Activated T-cell treated with anti-CD3 and anti-CD28 coated beads for 4 hours (primary cell): Measurements from ENCODE around the gene TRAPPC2L.

Source experiments
- DNase-seq: peaks from one replicate; pipeline ENCODE4 v3.0.0-alpha.2; 2020

The TRAPPC2L gene

DNA sequence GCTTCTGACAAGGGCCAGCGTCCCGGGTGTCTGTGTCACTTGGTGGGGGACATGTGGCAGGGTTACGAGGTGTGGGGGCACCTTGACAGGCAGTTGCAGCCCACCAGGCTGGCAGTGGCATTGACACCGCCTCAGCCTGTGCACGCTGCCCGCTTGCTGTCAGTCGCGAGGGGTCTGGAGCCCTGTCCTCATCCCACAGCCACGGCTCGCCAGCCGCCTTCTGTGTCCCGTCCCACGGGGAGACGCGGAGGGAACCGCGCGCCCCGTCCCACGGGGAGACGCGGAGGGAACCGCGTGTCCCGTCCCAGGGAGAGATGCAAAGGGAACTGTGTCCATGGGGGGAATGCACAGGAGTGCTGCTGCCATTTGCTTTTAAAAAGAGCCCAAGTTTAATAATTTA, 6.0 kb downstream of the TRAPPC2L start:
- no peak for DNase-seq

DNA sequence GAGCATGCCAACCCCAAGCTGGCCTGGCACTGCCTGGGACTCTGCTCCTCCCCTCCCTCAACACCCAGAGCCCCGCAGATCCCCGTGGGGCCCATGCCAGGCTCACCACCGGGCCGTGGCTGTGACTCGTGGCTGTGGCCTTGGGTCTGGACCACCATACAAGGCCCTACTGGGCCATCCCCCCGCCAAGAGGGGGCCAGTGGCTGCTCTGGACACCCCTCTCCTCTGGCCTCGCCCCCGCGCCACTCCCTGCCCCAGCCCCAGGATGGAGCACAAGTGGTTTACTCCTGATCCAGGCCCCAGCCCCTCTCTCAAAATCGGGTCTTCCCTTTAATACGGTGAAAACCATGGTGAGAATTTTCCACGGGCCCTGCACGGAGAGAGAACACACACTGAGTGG, 6.5 kb downstream of the TRAPPC2L start:
- no peak for DNase-seq

DNA sequence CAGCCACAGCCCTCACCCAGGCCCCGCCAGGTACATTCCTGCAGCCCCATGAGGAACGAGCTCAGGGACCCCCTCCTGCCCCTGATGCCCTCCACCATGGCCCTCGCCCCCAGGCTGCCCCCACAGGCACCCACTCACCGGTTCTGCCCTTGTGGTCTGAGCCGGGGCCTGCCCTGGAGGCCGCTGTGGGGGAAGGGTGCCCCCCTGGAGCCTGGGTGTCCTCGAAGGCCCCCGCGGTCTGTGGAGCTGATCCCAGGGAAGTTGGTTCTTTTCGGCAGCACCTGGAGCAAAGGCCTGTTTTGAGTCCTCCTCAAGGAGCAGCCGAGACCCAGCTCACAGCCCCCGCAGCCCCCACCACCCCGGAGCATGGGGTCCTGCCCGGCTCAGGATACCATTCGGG, 7.2 kb downstream of the TRAPPC2L start:
- DNase-seq, result no peak

DNA sequence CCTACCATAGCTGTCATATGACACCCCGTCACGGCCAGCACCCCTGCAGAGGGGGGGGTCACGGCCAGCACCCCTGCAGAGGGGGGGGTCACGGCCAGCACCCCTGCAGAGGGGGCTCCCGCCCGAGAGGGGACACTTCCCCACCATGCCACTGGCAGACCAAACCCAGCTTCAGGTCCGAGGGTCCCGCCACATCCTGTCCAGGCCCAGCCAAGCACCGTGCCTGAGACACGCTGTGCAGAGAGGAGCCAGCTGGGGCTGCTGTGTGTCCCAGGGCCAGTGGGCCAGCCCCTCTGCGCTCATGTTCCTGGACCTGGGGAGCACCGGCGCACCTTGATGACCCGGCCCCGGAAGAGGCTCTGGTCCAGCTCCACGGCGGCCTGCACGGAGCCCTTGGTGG, 7.6 kb downstream of the TRAPPC2L start:
- no peak for DNase-seq

DNA sequence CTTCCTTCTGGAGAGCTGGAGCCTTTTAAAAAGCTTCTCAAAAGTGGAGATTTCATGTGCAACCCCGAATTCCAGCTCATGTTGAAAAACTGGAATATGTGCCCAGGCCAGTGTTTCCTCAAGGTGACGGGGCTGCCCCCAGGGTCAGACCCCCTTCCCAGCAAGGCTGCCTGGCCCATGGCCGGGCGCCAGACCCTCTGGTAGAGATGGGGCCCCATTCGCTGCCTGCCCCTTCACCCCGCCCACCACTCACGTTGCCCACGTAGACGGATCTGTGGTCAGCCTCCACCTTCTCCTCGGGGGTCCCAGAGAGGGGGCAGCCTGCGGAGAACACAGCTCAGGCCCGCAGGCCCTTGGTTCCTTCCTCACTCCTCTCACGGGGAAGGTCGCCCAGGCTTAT, 8.4 kb downstream of the TRAPPC2L start:
- no peak for DNase-seq

DNA sequence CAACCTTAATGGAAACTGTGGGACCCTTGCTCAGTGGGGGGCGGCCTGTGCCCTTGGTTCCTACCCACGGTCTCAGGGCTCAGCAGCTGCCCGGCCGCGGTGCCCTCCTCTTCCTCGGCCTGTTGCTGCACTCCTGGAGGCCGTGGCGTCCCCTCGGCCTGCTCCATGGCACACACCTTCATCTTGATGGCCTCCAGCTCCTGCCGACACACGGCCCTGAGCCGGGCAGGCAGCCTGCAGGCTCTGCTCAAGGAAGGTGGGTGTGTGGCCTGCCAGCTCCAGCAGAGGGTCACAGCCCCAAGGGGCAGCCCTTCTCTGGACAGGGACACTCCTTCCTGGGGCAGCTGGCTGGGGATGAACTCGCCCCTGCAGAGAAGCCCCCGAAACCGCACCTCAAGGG, 8.8 kb downstream of the TRAPPC2L start:
- no peak for DNase-seq

DNA sequence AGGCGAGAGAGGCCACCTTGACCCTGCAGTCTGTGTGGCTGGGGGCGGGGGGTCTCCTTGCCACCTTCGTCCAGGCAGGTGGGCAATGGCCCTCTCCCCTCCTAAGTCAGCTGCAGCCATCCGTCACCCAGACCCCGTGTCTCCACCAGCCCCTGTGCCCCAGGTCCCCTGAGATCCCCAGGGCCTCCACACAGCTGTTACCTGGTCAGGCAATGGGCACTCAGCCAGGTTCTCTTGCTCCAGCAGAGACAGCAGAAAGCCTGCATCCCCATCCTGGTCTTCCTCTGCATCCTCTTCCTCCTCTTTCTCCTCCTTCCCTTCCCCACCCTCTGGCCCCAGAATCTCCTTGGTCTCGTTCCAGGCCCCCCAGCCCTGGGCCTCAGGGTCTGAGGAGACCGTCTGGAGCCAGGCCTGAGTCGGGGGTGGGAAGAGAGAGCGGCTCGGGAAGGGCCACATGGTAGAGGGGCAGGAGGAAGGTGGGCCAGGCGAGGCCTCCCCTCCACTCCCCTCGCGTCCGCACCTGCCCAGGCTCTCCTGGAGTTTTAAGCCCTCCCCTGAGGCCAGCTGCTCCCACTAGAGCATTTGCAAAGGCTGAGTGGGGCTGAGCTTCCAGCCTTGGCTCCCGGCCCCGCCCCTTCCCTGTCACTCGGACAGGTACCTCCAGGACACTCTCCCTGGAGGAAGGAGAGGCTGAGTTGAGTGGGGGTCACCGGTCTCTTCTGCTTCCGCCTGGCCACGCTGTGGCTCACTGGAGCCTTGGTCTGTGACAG, 9.4 kb downstream of the TRAPPC2L start, which contains the start of gene PABPN1L:
PABPN1L (minus strand) TSS at position 510 of the 770 bp plus-strand sequence; CDS start at position 456, 54 bp downstream.
- no peak for DNase-seq

DNA sequence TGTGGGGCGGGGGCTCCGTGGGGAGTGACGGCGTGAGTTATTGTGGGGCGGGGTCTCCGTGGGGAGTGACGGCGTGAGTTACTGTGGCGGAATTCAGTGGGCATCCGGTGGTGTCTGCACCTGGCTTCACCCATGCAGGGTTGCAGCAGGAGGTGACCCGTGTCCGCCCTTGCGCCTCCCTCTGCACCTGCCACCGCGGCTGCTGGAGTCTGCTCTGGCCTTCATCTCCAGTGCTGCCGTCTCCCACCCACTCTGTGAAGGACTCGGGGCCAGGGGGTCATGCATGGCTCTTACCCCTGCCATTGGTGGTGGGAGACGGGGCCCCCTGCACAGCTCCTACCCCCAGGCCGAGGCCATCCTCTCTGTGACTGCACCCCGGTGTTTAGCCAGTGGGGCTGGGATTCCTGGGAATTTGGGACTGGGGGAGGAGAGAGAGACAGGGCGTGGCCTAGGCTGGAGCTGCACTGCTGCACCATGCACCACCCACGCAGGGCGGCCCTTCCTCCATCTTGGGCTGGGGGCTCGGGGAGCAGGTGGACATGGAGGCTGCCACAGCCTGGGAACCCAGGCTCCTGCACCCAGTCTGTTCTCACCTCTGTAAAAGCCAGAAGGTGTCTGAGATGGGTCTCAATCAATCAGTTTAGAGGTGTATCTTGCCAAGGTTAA, 10.8 kb downstream of the TRAPPC2L start:
- no peak for DNase-seq

DNA sequence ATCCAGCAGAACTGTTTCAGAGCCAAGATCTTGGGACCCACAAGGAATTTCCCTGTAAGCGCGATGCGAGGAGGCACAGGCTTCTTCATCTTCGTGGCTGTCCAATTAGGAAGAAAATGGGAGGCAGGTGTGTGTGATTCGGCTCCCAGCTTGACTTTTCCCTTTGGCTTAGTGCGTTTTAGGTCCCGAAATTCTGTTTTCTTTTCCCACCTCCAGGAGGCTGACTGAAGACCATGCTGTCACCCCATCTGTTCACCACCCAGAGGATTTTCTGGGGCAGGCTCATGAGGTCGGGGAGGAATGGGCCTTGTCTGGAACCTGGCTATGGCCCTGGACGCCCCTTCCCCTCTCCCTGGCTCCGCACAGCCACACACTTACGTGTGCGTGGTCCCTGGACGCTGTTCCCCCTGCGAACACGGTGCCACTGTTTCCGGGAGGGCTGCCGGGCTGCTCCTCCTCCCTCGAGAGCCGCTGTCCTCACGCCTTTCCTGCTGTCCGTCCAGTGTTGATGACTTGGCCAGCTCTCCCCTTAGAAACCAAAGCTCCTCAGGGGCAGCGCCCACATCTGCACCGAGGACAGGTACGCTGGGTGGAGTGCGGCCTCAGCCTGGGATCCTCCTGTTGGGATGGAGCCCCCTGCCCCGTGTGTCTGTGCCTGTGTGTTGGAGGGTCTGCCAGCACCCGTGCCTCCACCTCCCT, 12.2 kb downstream of the TRAPPC2L start:
- no peak for DNase-seq

DNA sequence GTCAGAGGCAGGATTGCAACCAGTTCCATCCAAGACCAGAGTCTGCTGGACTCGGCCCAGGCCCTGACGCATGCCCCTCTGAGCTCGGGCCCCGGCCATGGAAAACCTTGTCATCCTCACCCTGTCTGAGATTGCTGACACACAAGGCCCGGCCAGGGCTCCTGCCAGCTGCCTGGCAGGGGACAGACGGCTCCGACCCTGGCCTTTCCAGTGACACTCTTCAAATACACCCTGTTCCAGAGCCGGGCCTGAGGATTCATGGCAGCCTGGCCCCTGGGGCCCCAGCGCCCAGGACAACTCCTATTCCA, 12.7 kb downstream of the TRAPPC2L start:
- no peak for DNase-seq

DNA sequence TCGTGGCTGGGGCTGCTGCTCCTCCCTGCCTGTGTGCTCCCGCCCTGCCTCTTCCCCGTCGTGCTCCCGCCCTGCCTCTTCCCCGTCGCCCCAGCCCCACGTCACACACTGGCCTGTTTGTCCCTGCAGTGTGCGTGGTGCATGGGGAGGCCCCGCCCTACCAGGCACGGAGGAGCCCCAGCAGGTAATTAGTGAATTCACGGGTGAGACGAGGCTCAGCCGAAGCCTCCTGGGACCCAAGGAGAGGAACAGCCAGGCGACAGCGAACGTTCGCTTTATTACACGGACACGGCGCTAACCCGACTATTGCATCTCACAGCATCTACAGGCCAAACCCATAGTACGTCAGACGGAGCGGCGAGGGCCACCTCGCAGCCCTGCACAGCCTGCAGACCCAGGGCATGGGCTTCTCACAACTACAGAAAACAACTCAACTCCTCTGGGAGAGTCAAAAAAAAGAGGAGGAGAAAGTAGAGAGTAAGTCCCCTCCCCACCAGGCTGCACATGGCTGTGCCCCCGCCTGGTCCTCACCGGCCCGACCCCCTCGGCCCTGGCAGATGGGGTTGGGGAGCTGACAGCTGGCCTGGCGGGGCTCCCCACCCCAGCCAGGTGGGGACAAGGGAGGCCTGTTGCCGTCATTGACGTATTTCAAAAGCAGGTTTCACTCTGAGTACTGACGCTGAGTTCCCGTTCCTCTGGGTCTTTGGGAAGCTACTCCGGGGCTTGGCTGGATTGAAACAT, 13.9 kb downstream of the TRAPPC2L start:
- no peak for DNase-seq

DNA sequence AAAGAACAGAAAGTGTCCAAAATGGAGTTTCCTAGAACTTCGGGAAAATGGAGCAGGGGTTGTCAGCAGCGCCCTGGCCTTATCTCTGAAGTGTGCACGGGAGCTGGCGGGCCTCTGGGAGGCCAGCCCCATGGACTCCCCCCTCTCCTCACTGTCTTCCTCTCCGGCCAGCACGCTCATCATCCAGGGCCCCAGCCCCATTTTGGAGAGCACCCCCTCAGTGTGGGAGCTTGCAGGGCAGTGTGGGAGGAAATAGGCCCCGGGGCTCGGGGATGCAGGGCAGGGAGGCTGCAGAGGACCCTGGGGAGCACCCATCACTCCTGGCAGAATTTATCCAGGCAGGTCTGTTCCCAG, 14.4 kb downstream of the TRAPPC2L start:
- DNase-seq, result no peak

DNA sequence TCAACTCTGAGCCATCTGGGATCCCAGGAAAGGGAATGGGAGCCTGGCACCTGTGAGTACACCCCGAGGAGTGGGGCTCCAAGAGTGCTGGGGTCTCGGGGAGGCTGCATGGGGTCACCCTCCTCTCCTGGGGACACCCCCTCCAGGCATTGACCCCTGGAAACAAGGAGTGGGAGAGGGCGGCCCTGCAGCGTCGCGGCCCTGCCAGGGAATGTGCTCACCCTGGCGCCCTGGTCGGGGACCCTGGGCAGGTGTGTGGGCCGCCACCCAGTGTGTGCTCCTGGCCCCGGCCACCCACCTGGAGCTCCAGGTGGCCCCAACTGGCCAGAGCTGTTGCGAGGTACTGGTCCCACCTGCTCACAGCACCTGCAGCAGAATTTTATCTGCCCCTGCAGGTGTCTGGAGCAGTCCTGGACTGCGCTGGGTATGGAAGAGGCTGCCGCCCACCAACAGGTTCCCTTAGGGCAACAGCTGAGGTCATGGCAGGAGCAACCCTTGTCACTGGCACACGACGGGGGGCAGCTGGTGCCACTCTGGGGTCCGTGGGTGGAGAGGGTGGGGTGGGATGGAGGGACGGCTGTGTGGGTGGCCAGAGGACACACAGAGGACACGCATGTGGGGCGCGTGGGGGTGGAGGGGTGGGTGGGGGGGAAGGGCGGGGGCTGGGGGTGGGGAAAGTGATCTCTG, 14.9 kb downstream of the TRAPPC2L start:
- DNase-seq, result no peak

DNA sequence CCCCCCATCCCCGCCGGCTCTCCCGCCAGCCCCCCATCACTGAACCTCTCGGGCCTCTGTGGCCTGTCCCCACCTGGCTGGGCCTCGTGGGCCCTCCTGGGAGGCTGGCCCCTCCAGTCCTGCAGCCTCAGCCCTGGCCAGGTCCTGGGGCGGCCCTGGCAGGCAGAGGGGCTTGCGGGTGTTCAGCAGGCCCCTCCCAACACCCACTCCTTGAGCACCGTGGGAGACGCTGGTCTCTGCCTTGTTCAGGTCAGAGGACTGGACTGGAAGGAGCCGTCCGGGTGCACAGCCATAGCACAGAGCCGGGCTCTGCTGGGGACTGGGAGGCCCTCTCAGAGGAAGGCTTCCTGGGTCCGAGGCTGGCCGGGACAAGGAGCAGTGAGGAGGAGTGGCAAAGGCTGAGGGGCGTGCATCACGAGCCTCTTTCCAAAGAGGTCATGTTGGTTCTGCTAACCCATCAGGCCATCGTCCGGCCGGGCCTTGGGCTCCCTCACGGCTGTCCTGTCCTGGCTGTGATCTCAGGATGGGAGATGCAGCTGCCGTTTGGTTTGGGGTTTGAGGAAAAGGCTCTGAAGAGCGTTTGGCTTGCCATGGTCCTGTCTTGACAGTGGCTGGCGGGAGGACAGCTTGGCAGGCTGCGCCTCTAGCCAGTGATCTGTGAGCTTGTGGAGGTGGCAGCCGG, 15.9 kb downstream of the TRAPPC2L start:
- DNase-seq, result no peak

DNA sequence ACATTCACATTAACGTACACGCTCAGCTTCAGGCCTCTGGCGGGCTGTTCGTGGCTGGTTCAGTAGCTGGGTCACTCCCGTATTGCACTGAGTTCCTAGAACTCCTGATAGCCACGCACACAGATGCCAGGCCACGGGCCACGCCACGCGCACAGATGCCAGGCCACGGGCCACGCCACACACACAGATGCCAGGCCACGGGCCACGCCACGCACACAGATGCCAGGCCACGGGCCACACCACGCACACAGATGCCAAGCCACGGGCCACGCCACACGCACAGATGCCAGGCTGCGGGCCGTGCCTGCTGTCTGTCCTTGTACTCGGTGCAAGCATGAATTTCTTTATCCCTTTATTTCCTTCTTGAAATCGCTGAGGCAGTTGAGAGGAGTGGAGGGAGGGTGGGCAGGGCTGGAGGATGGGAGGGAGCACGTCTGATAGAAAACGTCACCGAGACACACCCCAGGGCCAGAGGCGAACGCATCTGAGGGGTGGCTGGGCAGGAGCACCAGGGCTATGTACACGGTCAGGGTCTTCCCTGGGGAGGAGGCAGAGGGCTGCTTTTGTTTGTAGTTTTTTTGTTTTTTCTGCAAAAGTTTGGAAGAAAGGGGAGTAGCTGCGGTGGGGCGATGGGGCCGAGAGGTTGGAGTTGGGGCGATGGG, 18.1 kb downstream of the TRAPPC2L start:
- no peak for DNase-seq

DNA sequence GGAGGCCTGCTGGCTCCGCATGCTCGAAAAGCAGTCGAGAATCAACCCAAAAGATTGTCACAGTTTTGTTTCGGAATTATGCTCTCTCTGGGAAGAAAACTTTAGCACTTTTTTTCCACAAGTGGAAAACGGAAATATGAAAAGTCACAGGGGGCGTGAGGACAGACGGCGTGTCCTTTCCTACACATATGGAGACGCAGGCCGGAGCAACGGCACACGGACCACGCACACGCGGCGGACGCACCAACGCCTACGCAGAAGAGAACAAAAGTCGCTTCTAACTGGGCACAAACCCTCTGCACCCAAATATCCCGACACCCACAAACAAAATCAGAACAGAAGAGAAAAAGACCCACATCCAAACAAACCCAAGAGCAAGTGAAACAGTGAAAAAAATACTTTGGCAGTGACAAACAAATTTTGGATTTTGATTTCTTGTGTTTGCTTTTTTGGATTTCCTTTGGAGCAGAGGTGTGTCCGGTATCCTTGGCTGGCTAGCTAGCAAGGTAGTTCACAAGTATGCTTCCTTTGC, 18.8 kb downstream of the TRAPPC2L start:
- no peak for DNase-seq

DNA sequence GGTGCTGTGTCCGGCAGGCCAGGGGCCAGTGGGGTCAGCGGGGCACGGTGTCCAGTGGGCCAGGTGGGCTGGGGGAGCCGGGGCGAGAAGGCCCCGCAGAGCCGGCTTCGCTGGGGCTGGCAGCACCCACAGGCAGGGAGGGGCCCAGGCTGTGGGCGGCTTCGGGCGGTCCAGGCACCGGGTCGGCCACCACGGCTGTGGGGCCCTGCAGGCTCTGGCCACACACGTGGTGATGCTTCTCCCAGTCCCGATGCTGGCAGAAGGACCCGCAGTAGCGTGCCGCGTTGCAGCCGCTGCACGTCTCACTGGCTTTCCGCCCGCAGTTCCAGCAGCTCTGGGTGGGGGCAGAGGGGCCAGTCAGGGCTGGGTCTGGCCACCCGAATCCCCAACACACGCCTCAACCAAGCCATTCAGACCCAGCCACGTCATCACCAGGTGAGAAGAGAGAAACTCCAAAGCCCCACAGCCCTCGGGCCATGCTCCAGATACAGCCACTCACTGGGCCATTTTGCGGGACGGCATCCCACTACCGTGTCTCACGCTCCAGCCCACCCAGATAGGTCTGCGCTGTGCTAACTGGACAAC, 20.1 kb downstream of the TRAPPC2L start:
- DNase-seq, result no peak

DNA sequence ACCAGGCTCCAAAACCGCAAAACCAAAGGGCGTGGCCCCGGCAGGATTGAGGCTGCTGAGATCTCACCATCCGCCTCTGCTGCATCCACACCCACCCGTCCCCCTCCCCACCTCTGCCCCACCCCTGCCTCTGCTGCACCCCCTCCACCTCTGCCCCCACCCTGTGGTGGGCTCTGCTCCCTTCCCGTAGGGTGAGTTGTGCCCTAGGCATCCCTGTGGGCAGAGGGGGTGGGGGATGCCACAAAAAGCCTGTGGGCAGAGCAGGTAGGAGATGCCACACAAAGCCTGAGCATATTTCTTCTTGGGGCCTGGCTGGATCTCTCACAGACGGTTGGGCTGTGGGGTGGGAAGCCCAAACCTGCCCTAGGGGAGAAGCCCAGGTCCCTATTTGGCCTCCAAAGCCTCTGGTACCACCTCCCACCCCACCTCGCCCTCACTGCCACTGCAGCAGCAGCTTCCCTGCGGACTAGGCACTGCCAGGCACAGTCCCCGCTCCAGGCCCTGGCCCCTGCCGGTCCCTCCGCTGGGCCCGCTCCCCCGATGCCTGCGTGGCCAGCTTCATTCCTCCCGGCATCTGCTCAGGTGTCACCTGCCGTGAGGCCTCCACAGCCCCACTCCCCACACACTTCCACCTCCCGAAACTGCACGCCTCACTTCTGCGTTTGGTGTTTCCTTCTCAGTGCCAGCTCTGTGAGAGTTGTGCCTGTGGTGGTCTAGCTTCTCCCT, 20.8 kb downstream of the TRAPPC2L start:
- no peak for DNase-seq

DNA sequence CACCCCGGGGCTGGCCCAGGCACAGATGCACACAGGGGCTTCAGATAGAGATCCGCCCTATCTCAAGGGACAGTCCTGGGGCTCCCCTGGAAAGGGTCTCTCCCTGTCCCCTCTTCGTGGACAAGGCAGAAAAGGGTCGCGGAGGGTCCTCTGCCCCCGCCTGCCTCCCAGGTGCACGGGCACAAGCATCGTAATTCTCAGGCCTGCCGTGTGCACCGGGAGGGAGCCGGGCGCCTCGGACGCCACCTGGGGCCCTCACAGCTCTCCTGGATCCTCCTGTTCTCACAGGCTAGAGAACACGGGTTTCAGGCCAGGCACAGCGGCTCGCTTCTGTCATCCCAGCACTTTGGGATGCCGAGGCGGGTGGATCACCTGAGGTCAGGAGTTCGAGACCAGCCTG, 21.4 kb downstream of the TRAPPC2L start:
- DNase-seq, result no peak
